ENCODE measurements around the gene PLEKHG4B. TPM values are rescaled to one million over a fixed set of nuclear protein-coding genes. Genes with fewer than 3 reads are reported as not detected.
"Not testable (repeated sequence)": the region's sequence is repeated elsewhere in the genome, so short reads cannot be mapped to it uniquely, and the experiment has no call there.

The PLEKHG4B gene
- total RNA-seq, 2 donors from 2014 or later, result 0.05 to 0.17 TPM

GRCh38 chr5:217494-218456 lies 125.8 kb downstream of the PLEKHG4B start, which contains the start of the genes CCDC127 and SDHA:
Gene CCDC127 (minus strand): TSS chr5:218153. CDS start chr5:216849, 1,304 bp downstream.
Gene SDHA (plus strand): TSS chr5:218320. CDS start chr5:218356, 36 bp downstream.
- H3K36me3 ChIP-seq; H3K27me3 ChIP-seq; H3K4me1 ChIP-seq; H3K9me3 ChIP-seq; intact Hi-C loops (cut with DNase I): not testable (repeated sequence)
- Histone ChIP-seq H3K9ac (ENCODE audit: low read depth in 2 of 2, low read length in 2 of 2) (peak within 1 kb of the TSS; percentile 89 to 98), H3K4me3 (peak within 1 kb of the TSS; percentile 94), H3K27ac (peak within 1 kb of the TSS; percentile 87)
- DNase-seq, result peak; percentile 93

- Histone ChIP-seq H3K36me3 (no peaks in the 10 kb centered on the region), H3K4me1 (no peaks in the 10 kb centered on the region), H3K9me3 (no peaks in the 10 kb centered on the region), H3K9ac (ENCODE audit: low read depth in 2 of 2, low read length in 2 of 2) (peak overlapping the region; percentile 89 to 98), H3K27ac (peak overlapping the region; percentile 87), H3K4me3 (peak overlapping the region; percentile 94), H3K27me3 (no peaks in the 10 kb centered on the region)
- intact Hi-C loops (cut with DNase I), result no loop called here
- peak; percentile 50 for DNase-seq
- TF ChIP-seq CTCF (IDR thresholded peaks at IDR 0.05), result no peak
These were observed 126.7 kb downstream of the PLEKHG4B start for GRCh38 chr5:218457-219291.

- peak overlapping the region; percentile 94 for H3K4me3 ChIP-seq
- H3K4me1 ChIP-seq, result no peaks in the 10 kb centered on the region
- peak overlapping the region; percentile 83 to 89 for H3K9ac ChIP-seq (ENCODE audit: low read depth in 2 of 2, low read length in 2 of 2)
- H3K27ac ChIP-seq, result peak overlapping the region; percentile 87
- peaks cover 3% of the 10 kb centered on the region for H3K36me3 ChIP-seq
- TF ChIP-seq CTCF (IDR thresholded peaks at IDR 0.05), result no peak
- H3K27me3 ChIP-seq, result no peaks in the 10 kb centered on the region
- intact Hi-C loops (cut with DNase I), result no loop called here
- no peaks in the 10 kb centered on the region for H3K9me3 ChIP-seq
- peak; percentile 29 for DNase-seq
These were observed 127.5 kb downstream of the PLEKHG4B start for GRCh38 chr5:219460-219863.

- Histone ChIP-seq H3K4me3 (peak overlapping the region; percentile 94), H3K27ac (peak overlapping the region; percentile 87), H3K27me3 (no peaks in the 10 kb centered on the region), H3K4me1 (no peaks in the 10 kb centered on the region), H3K9me3 (no peaks in the 10 kb centered on the region), H3K36me3 (peaks cover 8% of the 10 kb centered on the region), H3K9ac (ENCODE audit: low read depth in 2 of 2, low read length in 2 of 2) (peak overlapping the region; percentile 83 to 89)
- TF ChIP-seq CTCF (IDR thresholded peaks at IDR 0.05), result no peak
- no peak for DNase-seq
- intact Hi-C loops (cut with DNase I), result no loop called here
These were observed 128.0 kb downstream of the PLEKHG4B start for GRCh38 chr5:219991-220390.

- H3K4me3 ChIP-seq; H3K27ac ChIP-seq; intact Hi-C loops (cut with DNase I); H3K9ac ChIP-seq (ENCODE audit: low read depth in 2 of 2, low read length in 2 of 2); H3K9me3 ChIP-seq; H3K27me3 ChIP-seq; DNase-seq; H3K4me1 ChIP-seq: not testable (repeated sequence)
- H3K36me3 ChIP-seq, result peaks cover 16% of the 10 kb centered on the region
These were observed 131.2 kb downstream of the PLEKHG4B start for GRCh38 chr5:222951-223715.

GRCh38 chr5:223791-224190 lies 131.8 kb downstream of the PLEKHG4B start:
- Histone ChIP-seq H3K4me3 (no peak overlapping the region), H3K9ac (ENCODE audit: low read depth in 2 of 2, low read length in 2 of 2) (no peak overlapping the region), H3K27ac (no peak overlapping the region), H3K36me3 (peaks cover 16% of the 10 kb centered on the region), H3K9me3 (no peaks in the 10 kb centered on the region), H3K4me1 (no peaks in the 10 kb centered on the region), H3K27me3 (no peaks in the 10 kb centered on the region)
- TF ChIP-seq CTCF (IDR thresholded peaks at IDR 0.05), result no peak
- no peak for DNase-seq
- intact Hi-C loops (cut with DNase I), result no loop called here

Measured in colonic mucosa (tissue), 4 donors.